Stimulated activated CD4-positive, alpha-beta T cell treated with anti-CD3 and anti-CD28 coated beads, Interleukin-2, amount 100 ng/mL, for 4 hours (primary cell): ENCODE data around the gene RPS6KA5.

Source experiments
- DNase-seq: peaks from one replicate; pipeline ENCODE4 v3.0.0-alpha.2; 2020; ENCODE audit warnings: low read depth

The RPS6KA5 gene

GRCh38 chr14:90938615-90939014, 121.8 kb downstream of the RPS6KA5 start:
- no peak for DNase-seq

- DNase-seq = no peak
These were observed 123.5 kb downstream of the RPS6KA5 start for GRCh38 chr14:90936757-90937440.

- no peak for DNase-seq
These were observed 135.7 kb downstream of the RPS6KA5 start for GRCh38 chr14:90924621-90925340.

GRCh38 chr14:90922141-90922540, 138.3 kb downstream of the RPS6KA5 start:
- DNase-seq = no peak

- DNase-seq = no peak
These were observed 149.3 kb downstream of the RPS6KA5 start for GRCh38 chr14:90911121-90911520.

- DNase-seq = no peak
These were observed 153.3 kb downstream of the RPS6KA5 start for GRCh38 chr14:90907178-90907577.

- no peak for DNase-seq
These were observed 154.9 kb downstream of the RPS6KA5 start for GRCh38 chr14:90905531-90905930.

GRCh38 chr14:90903101-90903500, 157.3 kb downstream of the RPS6KA5 start:
- peak; percentile 41 for DNase-seq

- no peak for DNase-seq
These were observed 159.9 kb downstream of the RPS6KA5 start for GRCh38 chr14:90900476-90901083.

GRCh38 chr14:90897022-90897421, 163.4 kb downstream of the RPS6KA5 start:
- DNase-seq = no peak

- DNase-seq = no peak
These were observed 166.2 kb downstream of the RPS6KA5 start for GRCh38 chr14:90894241-90894640.

- DNase-seq = no peak
These were observed 166.9 kb downstream of the RPS6KA5 start for GRCh38 chr14:90893510-90893909.

- no peak for DNase-seq
These were observed 167.5 kb downstream of the RPS6KA5 start for GRCh38 chr14:90892970-90893369.

GRCh38 chr14:90891326-90891725, 169.1 kb downstream of the RPS6KA5 start:
- DNase-seq = no peak

GRCh38 chr14:90890322-90891020, 170.0 kb downstream of the RPS6KA5 start:
- DNase-seq = no peak

- DNase-seq = no peak
These were observed 174.1 kb downstream of the RPS6KA5 start for GRCh38 chr14:90886297-90886815.

GRCh38 chr14:90883782-90884181, 176.7 kb downstream of the RPS6KA5 start:
- no peak for DNase-seq

GRCh38 chr14:90883197-90883596, 177.2 kb downstream of the RPS6KA5 start:
- DNase-seq = no peak

GRCh38 chr14:90880282-90880681, 180.2 kb downstream of the RPS6KA5 start:
- DNase-seq = no peak

- no peak for DNase-seq
These were observed 185.8 kb downstream of the RPS6KA5 start for GRCh38 chr14:90874599-90874998.

- no peak for DNase-seq
These were observed 188.7 kb downstream of the RPS6KA5 start for GRCh38 chr14:90871605-90872233.
